K562 (cell line): ENCODE data around the gene PNCK. TPM values are rescaled to one million over a fixed set of nuclear protein-coding genes. Genes with fewer than 3 reads are reported as not detected.

Source experiments
- ATAC-seq: fragments of 200-7000 bp; cut with Tn5 transposase; 3 replicates; pipeline ENCODE4 v1.9.1; 2020; ENCODE audit warnings: moderate library complexity
- BruUV-seq: library from RNA; stranded (reverse); fragments of 400-500 nt; replicated peaks from 2 replicates; lab custom pipeline; 2021; lab: Mats Ljungman, UMichigan
- CTCF ChIA-PET: fragments of 300-600 bp; formaldehyde crosslinking; extraction: SDS; loops from one replicate; lab custom pipeline; 2021; ENCODE audit warnings: low intra/inter-chr PET ratio; lab: Yijun Ruan, JAX
- POLR2A ChIA-PET: fragments of 300-600, 350-650 bp; sonication (Branson Sonifier 250); formaldehyde crosslinking; extraction: SDS; loops from one replicate; lab custom pipeline; 2021; ENCODE audit warnings: antibody characterized with exemption, inconsistent platforms; lab: Yijun Ruan, JAX
- DNase-seq, 4 experiments: peaks; one replicate each; pipeline versions ENCODE4 v3.0.0 to v3.0.0-alpha.2; 2011 to 2018; ENCODE audit warnings: low spot score in 3 of 4, mixed read lengths in 3 of 4; ENCODE audit errors: extremely low read depth in 1 of 4
- FAIRE-seq: peaks from 2 replicates; lab custom pipeline; 2011; peaks lifted over from hg19 to GRCh38; lab: Jason Lieb, UNC
- H2AFZ ChIP-seq: 2 replicates; pipeline ENCODE4 v1.6.0; 2011; ENCODE audit warnings: low read depth, low read length, control low read depth, inconsistent platforms
- H3K27ac ChIP-seq: fragments of 200-600 bp; 3 replicates; pipeline ENCODE4 v1.8.0; 2011; ENCODE audit warnings: low read depth, mild to moderate bottlenecking, control low read depth, inconsistent platforms, low read length, moderate library complexity, mixed read lengths; ENCODE audit errors: extremely low read depth
- H3K27me3 ChIP-seq, 2 experiments: fragments of 300-600 bp in 1 of 2; 2 replicates in 1 of 2; 3 replicates in 1 of 2; pipeline versions ENCODE4 v1.6.0 to v1.8.0; 2011; ENCODE audit warnings: inconsistent platforms in 2 of 2, low read length in 2 of 2, mild to moderate bottlenecking in 1 of 2, mixed read lengths in 1 of 2, moderate library complexity in 1 of 2; ENCODE audit not compliant: control insufficient read depth in 2 of 2, insufficient read depth in 2 of 2
- H3K36me3 ChIP-seq: fragments of 300-600 bp; 3 replicates; pipeline ENCODE4 v1.8.0; 2011; ENCODE audit warnings: mild to moderate bottlenecking, low read length, inconsistent platforms; ENCODE audit not compliant: control insufficient read depth, insufficient read depth
- H3K4me1 ChIP-seq, 2 experiments: fragments of 200-600 bp in 1 of 2; replicated peaks in 1 of 2; 2 replicates in 1 of 2; 3 replicates in 1 of 2; pipeline versions ENCODE4 v1.5.1 to v1.8.0; 2011; ENCODE audit warnings: inconsistent platforms in 2 of 2, low read length in 2 of 2, mild to moderate bottlenecking in 1 of 2, mixed read lengths in 1 of 2, moderate library complexity in 1 of 2; ENCODE audit not compliant: control insufficient read depth in 2 of 2, insufficient read depth in 2 of 2
- H3K4me2 ChIP-seq: 2 replicates; pipeline ENCODE4 v1.6.1; 2011; ENCODE audit warnings: low read length, control low read depth, inconsistent platforms, mixed read lengths; ENCODE audit not compliant: insufficient read depth
- H3K4me3 ChIP-seq: fragments of 200-600 bp; sonication (generic), shearing (Covaris generic); 2 replicates; pipeline ENCODE4 v1.5.1; 2016; ENCODE audit warnings: control low read depth, inconsistent platforms
- H3K79me2 ChIP-seq: fragments of 200-600 bp; 3 replicates; pipeline ENCODE4 v1.8.0; 2011; ENCODE audit warnings: low read length, inconsistent platforms; ENCODE audit not compliant: control insufficient read depth, insufficient read depth
- H3K9ac ChIP-seq, 2 experiments: 2 replicates each; pipeline versions ENCODE4 v1.6.0 to v1.6.1; 2011; ENCODE audit warnings: low read depth in 2 of 2, low read length in 2 of 2, control low read depth in 1 of 2, inconsistent platforms in 1 of 2, mild to moderate bottlenecking in 1 of 2, mixed read lengths in 1 of 2; ENCODE audit not compliant: insufficient read depth in 1 of 2
- H3K9me1 ChIP-seq: one replicate; pipeline ENCODE4 v1.6.0; 2011; ENCODE audit warnings: inconsistent platforms, mild to moderate bottlenecking, low read length, moderate library complexity; ENCODE audit not compliant: control insufficient read depth, insufficient read depth
- H3K9me3 ChIP-seq: replicated peaks from 2 replicates; pipeline ENCODE4 v1.5.1; 2011; ENCODE audit warnings: low read depth, low read length, inconsistent platforms; ENCODE audit not compliant: control insufficient read depth, insufficient read depth
- H4K20me1 ChIP-seq: replicated peaks from 2 replicates; pipeline ENCODE4 v1.6.1; 2011; ENCODE audit warnings: low read length, inconsistent platforms, mixed read lengths; ENCODE audit not compliant: control insufficient read depth, insufficient read depth
- DNMT1 ChIP-seq: fragments of 450-650 bp; IDR thresholded peaks from 2 replicates; pipeline ENCODE4 v1.6.1; 2016; ENCODE audit warnings: antibody characterized with exemption, mild to moderate bottlenecking
- FOXM1 ChIP-seq, 2 experiments: fragments of 450-650 bp in 1 of 2; sonication (generic) in 1 of 2; formaldehyde crosslinking in 1 of 2; IDR thresholded peaks; 2 replicates each; pipeline versions ENCODE4 v1.6.1 to v1.9.0; 2017 to 2022; ENCODE audit warnings: low read depth in 2 of 2, mild to moderate bottlenecking in 2 of 2, missing genetic modification reagents in 1 of 2, moderate library complexity in 1 of 2
- ILK ChIP-seq: fragments of 450-650 bp; IDR thresholded peaks from 2 replicates; pipeline ENCODE4 v1.6.1; 2016; ENCODE audit warnings: missing genetic modification characterization, low read depth, mild to moderate bottlenecking, missing compliant biosample characterization, moderate library complexity, borderline replicate concordance
- MEF2D ChIP-seq: conservative IDR thresholded peaks from 2 replicates; pipeline ENCODE4 v1.6.1; 2016; ENCODE audit warnings: low read depth, missing genetic modification characterization, missing compliant biosample characterization
- NR1H2 ChIP-seq: sonication (generic); formaldehyde crosslinking; IDR thresholded peaks from 2 replicates; pipeline ENCODE4 v1.4.0; 2020; ENCODE audit warnings: mild to moderate bottlenecking, missing genetic modification reagents
- SMAD4 ChIP-seq: fragments of 250-450 bp; sonication (Bioruptor Pico); conservative IDR thresholded peaks from 2 replicates; pipeline ENCODE4 v1.8.0; 2021; ENCODE audit warnings: inconsistent platforms, mild to moderate bottlenecking, moderate library complexity
- TAF15 ChIP-seq: fragments of 200-400 bp; formaldehyde crosslinking; IDR thresholded peaks from 2 replicates; pipeline ENCODE4 v1.6.1; 2017; ENCODE audit warnings: mild to moderate bottlenecking, low read depth, low read length, moderate library complexity
- ZNF133 ChIP-seq: fragments of 250-450 bp; sonication (Bioruptor Pico); IDR thresholded peaks from 2 replicates; pipeline ENCODE4 v1.4.0; 2020; ENCODE audit warnings: mild to moderate bottlenecking
- ZNF3 ChIP-seq: fragments of 250-450 bp; sonication (Bioruptor Pico); IDR thresholded peaks from 2 replicates; pipeline ENCODE4 v1.5.0; 2021; ENCODE audit warnings: mild to moderate bottlenecking, moderate library complexity
- ZNF79 ChIP-seq: fragments of 250-450 bp; sonication (Bioruptor Pico); IDR thresholded peaks from 2 replicates; pipeline ENCODE4 v1.4.0; 2020; ENCODE audit warnings: low read depth, mild to moderate bottlenecking, moderate library complexity
- WGBS: fragments of 100-300 bp; shearing (Covaris generic); methylation state at CpG from one replicate; pipeline ENCODE4 v1.1.6; 2016; ENCODE audit warnings: low coverage, mixed read lengths; ENCODE audit not compliant: insufficient coverage; ENCODE audit errors: missing lambda C conversion rate; 5-methylcytosine and 5-hydroxymethylcytosine counted together
- in situ Hi-C: fragments of 300-500 bp; cut with MboI; formaldehyde crosslinking; loops from 4 replicates; pipeline ENCODE4 v1.15.0; 2018; ENCODE audit warnings: inconsistent platforms, mixed read lengths
- intact Hi-C: fragments of 100-400 bp; cut with micrococcal nuclease; formaldehyde crosslinking; loops from 2 replicates; pipeline ENCODE4 v1.14.2; 2022
- polyA plus RNA-seq, 8 experiments: library from polyadenylated mRNA; depleted of rRNA in 4 of 8; stranded (reverse) in 5 of 8; unstranded in 3 of 8; fragments of >200 nt; fragmentation: Nextera tagmentation in 2 of 8; fragmentation: Illumina TruSeq in 1 of 8; extraction: Ambion mirVana in 2 of 8; extraction: Trizol in 1 of 8; gene quantifications; 2 replicates each; pipeline versions ENCODE4 v1.2.1 to v1.2.3, GENCODE V29; 2011 to 2014; ENCODE audit warnings: inconsistent platforms in 1 of 8, missing spikeins in 1 of 8
- total RNA-seq, 7 experiments: library from RNA; depleted of rRNA in 6 of 7; stranded (reverse); fragments of >200 nt in 6 of 7; fragmentation: Illumina TruSeq in 2 of 7; extraction: Trizol in 2 of 7; gene quantifications; 2 replicates each; pipeline versions ENCODE4 v1.2.1 to v1.2.3, GENCODE V29; 2011 to 2021; ENCODE audit warnings: low replicate concordance in 1 of 7
- TF ChIP-seq, protein P1 (sequence below), 2 experiments: fragments of 200-800 bp in 1 of 2; sonication (Bioruptor generic) in 1 of 2; sonication (generic) in 1 of 2; formaldehyde crosslinking in 1 of 2; IDR thresholded peaks in 1 of 2; conservative IDR thresholded peaks in 1 of 2; 2 replicates each; pipeline versions ENCODE4 v1.5.0 to v1.6.1; 2016 to 2020; ENCODE audit warnings: missing compliant biosample characterization in 1 of 2, missing genetic modification characterization in 1 of 2, missing genetic modification reagents in 1 of 2
- TF ChIP-seq, protein P2 (sequence below): fragments of 450-650 bp; IDR thresholded peaks from 2 replicates; pipeline ENCODE4 v1.6.1; 2016
- TF ChIP-seq, protein P3 (sequence below): fragments of 200-800 bp; sonication (Bioruptor generic); IDR thresholded peaks from 2 replicates; pipeline ENCODE4 v1.6.1; 2017; ENCODE audit warnings: missing genetic modification characterization, missing compliant biosample characterization

Gene PNCK
- total and polyA plus RNA-seq, 9 of the 15 experiments (the other 6 are each of a cell fraction or from before 2014, with no cell fraction given), result 0.13 to 7.5 (median 1.2) TPM; not detected in 1

DNA sequence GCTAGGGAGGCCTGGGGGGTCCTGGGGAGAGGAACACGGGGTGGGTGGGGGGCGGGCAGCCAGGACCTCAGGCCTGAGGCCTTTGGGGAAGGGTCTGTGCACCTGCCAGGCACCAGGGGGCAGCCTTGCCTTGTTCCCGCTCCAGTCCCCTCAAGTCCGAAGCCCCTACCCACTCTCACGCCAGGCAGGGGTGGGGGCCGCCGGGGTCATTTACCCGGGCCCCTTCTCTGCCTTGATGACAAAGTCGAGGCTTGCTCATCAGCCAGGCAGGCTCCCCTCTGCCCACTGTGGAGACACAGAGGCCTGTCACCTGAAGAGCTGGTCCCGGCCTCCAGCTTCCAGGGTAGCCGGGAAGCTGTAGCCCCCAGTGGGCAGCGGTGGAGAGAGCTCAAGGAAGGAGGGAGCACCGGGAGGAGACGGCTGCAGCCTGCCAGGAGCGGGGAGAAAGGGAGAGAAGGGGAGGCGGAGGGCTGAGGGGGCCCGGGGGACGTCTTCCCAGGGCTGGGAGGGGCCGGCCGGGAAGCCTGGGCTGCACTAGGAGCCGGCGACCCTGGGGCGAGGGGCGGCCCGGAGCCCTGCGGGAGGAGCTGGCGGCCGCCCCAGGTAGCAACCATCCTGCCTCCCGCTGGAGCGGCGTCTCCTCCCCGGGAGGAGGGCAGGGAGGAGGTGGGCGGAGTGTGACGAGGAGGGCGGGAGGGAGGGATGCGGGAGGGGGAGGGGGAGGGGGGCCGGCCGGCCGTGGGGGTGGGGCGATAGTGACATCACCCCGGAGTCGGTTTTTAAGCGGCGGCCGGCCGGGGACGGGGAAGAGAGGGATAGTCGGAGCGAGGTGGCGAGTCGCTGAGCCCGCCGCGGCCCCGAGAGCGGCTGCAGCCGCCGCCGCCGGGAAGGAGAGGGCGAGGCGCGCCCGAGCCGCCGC lies 13.8 kb upstream of the PNCK start, which contains the start of gene SLC6A8 (continued):
- TF ChIP-seq, protein P1, sequence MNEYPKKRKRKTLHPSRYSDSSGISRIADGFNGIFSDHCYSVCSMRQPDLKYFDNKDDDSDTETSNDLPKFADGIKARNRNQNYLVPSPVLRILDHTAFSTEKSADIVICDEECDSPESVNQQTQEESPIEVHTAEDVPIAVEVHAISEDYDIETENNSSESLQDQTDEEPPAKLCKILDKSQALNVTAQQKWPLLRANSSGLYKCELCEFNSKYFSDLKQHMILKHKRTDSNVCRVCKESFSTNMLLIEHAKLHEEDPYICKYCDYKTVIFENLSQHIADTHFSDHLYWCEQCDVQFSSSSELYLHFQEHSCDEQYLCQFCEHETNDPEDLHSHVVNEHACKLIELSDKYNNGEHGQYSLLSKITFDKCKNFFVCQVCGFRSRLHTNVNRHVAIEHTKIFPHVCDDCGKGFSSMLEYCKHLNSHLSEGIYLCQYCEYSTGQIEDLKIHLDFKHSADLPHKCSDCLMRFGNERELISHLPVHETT (CRISPR knock-in tag; conservative IDR thresholded peaks at IDR 0.05 in 1 of 2, IDR thresholded peaks at IDR 0.05 in 1 of 2), result peak in 1 of 2 experiments; percentile 67; a peak in 1 of 4 replicates
- TF ChIP-seq, all 486 proteins: peak for 22

DNA sequence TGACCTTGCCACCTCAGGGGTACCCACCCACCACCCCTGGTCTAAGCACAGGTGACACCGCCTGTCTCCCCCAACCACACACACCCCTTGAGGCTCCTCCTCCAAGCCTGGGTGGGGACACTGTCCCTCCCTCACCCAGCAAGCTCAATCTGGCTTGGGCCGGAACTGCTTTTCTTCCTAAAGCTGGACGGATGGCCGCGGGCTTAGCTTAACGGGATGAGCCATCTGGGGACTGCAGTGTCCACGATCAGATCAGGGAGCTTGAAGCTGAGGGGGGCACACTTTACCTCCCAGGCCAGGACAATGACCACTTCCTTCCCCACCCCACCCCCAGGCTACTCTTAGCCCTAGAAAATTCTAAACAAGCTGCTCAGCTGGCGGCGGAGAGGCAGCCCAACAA lies 13.1 kb upstream of the PNCK start:
- intact Hi-C loops (loop anchor here (1.0 kb wide), 1 partner anchor 10 kb away; no protein-coding TSS in a partner anchor), in situ Hi-C loops (no loop called here)
- peak overlapping the region; percentile 92 for H3K27ac ChIP-seq
- peaks cover 1% of the 10 kb centered on the region; the same call in 1 of the 2 replicates for H3K9me3 ChIP-seq
- H3K4me3 ChIP-seq, result peak overlapping the region; percentile 49
- ChIA-PET POLR2A (interaction anchor here (0.9 to 1.0 kb wide), 3 partner anchors 22 to 861 kb away, joined by 3 read pairs; partner anchors contain the start of gene IKBKG), CTCF (no interaction called here)
- DNase-seq (peak in 3 of 4 experiments; percentile 33 to 79 (median 48)), ATAC-seq (peak; percentile 79), FAIRE-seq (peak; percentile 83)
- H2AFZ ChIP-seq, result peak overlapping the region; percentile 79
- H3K27me3 ChIP-seq, result no peaks in the 10 kb centered on the region
- H3K9me1 ChIP-seq, result no peaks in the 10 kb centered on the region
- peak overlapping the region; percentile 78 for H3K4me2 ChIP-seq
- peaks cover 16 to 58% of the 10 kb centered on the region in 2 experiments; a peak in 4 of 5 replicates for H3K4me1 ChIP-seq
- H3K79me2 ChIP-seq, result peaks cover 32% of the 10 kb centered on the region
- H3K36me3 ChIP-seq, result peaks cover 19% of the 10 kb centered on the region; the same call in 1 of the 3 replicates
- no TSS peak for BruUV-seq
- peak overlapping the region; percentile 71 to 86 for H3K9ac ChIP-seq
- peaks cover 8% of the 10 kb centered on the region for H4K20me1 ChIP-seq
- 7% methylated on average over 5 of the region's 9 CpGs for WGBS
- TF ChIP-seq MEF2D (tag), result no peak
- TF ChIP-seq, protein P2, sequence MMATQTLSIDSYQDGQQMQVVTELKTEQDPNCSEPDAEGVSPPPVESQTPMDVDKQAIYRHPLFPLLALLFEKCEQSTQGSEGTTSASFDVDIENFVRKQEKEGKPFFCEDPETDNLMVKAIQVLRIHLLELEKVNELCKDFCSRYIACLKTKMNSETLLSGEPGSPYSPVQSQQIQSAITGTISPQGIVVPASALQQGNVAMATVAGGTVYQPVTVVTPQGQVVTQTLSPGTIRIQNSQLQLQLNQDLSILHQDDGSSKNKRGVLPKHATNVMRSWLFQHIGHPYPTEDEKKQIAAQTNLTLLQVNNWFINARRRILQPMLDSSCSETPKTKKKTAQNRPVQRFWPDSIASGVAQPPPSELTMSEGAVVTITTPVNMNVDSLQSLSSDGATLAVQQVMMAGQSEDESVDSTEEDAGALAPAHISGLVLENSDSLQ, result no peak
- no peak for TF ChIP-seq ZNF3 (CRISPR knock-in tag)
- no peak for TF ChIP-seq TAF15
- TF ChIP-seq NR1H2, result no peak
- no peak for TF ChIP-seq ZNF133 (CRISPR knock-in tag)
- TF ChIP-seq, protein P3, sequence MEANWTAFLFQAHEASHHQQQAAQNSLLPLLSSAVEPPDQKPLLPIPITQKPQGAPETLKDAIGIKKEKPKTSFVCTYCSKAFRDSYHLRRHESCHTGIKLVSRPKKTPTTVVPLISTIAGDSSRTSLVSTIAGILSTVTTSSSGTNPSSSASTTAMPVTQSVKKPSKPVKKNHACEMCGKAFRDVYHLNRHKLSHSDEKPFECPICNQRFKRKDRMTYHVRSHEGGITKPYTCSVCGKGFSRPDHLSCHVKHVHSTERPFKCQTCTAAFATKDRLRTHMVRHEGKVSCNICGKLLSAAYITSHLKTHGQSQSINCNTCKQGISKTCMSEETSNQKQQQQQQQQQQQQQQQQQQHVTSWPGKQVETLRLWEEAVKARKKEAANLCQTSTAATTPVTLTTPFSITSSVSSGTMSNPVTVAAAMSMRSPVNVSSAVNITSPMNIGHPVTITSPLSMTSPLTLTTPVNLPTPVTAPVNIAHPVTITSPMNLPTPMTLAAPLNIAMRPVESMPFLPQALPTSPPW (CRISPR knock-in tag), result peak; percentile 54; the same call in 1 of the 2 replicates
- TF ChIP-seq DNMT1, result no peak
- no peak for TF ChIP-seq ZNF79
- TF ChIP-seq ILK (tag), result no peak
- no peak for TF ChIP-seq SMAD4 (CRISPR knock-in tag)
- TF ChIP-seq FOXM1 (IDR thresholded peaks at IDR 0.05; ENCODE audit: low read depth), result 0 out of 2 replicates have a peak, but pooled peaks have one; percentile 16
- TF ChIP-seq FOXM1 (CRISPR knock-in tag; IDR thresholded peaks at IDR 0.05; ENCODE audit: low read depth), result no peak
